HL-60/S4 treated with retinoic acid at 250 ng/mL for 4 days and 3 days (cell line): ENCODE measurements around the gene MRPL49.

Source experiments
- in situ Hi-C: fragments of 300-500 bp; cut with MboI; formaldehyde crosslinking; loops from 2 replicates; pipeline ENCODE4 v1.7.0; 2022; ENCODE audit warnings: low sequenced_read_pairs

The MRPL49 gene

GRCh38 chr11:65102142-65103095 is 19.7 kb upstream of the MRPL49 start:
- in situ Hi-C loops = no loop called here

DNA sequence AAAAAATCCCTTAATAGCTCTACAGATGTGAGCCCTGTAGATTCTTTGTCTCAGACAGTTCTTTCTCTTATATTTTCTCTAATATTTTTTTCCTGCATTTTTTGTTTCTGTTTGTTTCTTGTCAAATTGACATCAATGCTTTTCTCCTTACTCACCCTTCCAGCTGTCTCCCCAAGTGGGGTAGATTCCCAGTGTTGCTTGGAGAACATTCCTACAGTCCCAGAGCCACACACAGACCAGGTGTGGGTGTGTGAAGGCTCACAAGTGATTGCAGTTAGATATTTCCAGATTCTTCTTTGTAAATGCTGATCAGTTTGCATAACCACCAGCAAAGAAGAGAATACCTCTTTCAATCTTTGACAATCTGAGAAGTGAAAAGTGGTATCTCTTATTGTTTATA is 18.6 kb upstream of the MRPL49 start:
- in situ Hi-C loops = no loop called here

- in situ Hi-C loops = no loop called here
Measured at GRCh38 chr11:65104628-65105027, 17.5 kb upstream of the MRPL49 start.

GRCh38 chr11:65107078-65107477 is 15.0 kb upstream of the MRPL49 start:
- in situ Hi-C loops = no loop called here

DNA sequence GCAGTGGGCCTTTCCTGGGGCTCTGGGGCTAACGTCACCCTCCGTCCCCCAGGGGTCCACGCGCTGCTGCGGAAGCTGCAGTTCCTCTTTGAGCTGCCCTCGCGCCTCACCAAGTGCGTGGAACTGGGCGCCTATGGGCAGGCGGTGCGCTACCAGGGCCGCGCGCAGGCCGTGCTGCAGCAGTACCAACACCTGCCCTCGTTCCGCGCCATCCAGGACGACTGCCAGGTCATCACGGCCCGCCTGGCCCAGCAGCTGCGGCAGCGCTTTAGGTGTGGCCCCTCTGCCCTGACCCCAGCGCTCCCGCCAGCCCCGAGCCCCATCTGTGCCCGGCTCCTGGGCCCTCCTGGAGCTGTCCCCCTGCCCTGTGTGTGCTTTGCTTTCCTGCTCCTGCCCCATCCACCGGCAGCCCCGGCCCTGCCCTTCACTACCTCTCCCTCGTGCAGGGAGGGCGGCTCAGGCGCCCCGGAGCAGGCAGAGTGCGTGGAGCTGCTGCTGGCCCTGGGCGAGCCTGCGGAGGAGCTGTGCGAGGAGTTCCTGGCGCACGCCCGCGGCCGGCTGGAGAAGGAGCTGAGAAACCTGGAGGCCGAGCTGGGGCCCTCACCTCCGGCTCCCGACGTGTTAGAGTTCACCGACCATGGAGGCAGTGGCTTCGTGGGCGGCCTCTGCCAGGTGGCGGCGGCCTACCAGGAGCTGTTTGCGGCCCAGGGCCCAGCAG is 14.2 kb upstream of the MRPL49 start:
- in situ Hi-C loops = no loop called here

DNA sequence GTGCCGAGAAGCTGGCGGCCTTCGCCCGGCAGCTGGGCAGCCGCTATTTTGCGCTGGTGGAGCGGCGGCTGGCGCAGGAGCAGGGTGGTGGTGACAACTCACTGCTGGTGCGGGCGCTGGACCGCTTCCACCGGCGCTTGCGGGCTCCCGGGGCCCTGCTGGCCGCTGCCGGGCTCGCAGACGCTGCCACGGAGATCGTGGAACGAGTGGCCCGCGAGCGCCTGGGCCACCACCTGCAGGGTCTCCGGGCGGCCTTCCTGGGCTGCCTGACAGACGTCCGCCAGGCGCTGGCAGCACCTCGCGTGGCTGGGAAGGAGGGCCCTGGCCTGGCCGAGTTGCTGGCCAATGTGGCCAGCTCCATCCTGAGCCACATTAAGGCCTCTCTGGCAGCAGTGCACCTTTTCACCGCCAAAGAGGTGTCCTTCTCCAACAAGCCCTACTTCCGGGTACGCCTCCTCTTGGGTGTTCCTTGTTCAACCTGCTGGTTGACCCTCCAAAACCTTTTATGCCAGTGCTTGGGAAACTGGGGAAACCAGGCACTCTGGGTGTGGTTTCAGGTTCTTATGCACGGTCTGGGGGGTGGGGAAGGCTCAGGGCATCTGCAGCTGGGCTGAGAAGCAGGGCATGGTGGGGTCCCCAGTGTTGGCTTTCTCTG is 13.5 kb upstream of the MRPL49 start:
- in situ Hi-C loops = no loop called here

GRCh38 chr11:65109231-65110198 is 12.6 kb upstream of the MRPL49 start:
- in situ Hi-C loops = no loop called here

- in situ Hi-C loops = no loop called here
Measured at GRCh38 chr11:65110354-65110861, 11.7 kb upstream of the MRPL49 start.

DNA sequence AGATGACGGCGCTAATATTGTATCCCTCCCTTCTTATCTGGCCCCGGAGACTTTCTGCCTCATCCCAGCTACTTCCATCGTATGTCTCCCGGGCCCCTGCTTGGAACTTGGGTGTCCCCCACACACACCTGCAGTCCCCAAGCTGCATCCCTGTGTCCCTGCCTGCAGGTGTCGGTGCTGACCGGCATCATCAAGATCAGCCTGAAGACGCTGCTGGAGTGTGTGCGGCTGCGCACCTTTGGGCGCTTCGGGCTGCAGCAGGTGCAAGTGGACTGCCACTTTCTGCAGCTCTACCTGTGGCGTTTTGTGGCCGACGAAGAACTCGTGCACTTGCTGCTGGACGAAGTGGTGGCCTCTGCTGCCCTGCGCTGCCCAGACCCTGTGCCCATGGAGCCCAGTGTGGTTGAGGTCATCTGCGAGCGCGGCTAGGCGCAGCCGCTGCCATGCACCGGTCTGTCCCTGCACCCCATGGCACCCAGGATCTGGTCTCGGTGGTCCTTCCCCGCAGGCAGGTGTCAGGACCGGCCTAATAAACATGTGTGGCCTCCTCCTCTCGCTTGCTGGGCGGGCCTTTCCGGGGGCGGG is 10.9 kb upstream of the MRPL49 start:
- in situ Hi-C loops = no loop called here

- in situ Hi-C loops = no loop called here
Measured at GRCh38 chr11:65111744-65112545, 10.2 kb upstream of the MRPL49 start, which contains the start of gene TM7SF2. TM7SF2 (plus strand) TSS chr11:65111872; CDS start chr11:65112016, 144 bp downstream.

GRCh38 chr11:65112546-65113360 is 9.4 kb upstream of the MRPL49 start:
- in situ Hi-C loops = no loop called here

DNA sequence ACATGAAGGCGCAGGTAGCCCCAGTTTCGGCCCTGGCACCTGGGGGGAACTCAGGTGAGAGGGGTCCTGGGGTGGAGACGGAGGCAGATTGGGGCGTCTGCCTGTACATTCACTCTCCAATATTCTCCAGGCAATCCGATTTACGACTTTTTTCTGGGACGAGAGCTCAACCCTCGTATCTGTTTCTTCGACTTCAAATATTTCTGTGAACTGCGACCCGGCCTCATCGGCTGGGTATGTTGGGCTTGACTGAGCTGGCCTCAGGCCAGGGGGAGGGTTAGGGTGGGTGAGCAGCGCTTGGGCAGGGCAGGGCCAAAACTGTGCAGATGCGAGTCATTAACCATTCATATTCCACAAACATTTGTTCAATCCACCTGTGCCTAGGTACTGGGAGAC is 8.8 kb upstream of the MRPL49 start:
- in situ Hi-C loops = no loop called here

GRCh38 chr11:65113839-65114238 is 8.3 kb upstream of the MRPL49 start:
- in situ Hi-C loops = no loop called here

DNA sequence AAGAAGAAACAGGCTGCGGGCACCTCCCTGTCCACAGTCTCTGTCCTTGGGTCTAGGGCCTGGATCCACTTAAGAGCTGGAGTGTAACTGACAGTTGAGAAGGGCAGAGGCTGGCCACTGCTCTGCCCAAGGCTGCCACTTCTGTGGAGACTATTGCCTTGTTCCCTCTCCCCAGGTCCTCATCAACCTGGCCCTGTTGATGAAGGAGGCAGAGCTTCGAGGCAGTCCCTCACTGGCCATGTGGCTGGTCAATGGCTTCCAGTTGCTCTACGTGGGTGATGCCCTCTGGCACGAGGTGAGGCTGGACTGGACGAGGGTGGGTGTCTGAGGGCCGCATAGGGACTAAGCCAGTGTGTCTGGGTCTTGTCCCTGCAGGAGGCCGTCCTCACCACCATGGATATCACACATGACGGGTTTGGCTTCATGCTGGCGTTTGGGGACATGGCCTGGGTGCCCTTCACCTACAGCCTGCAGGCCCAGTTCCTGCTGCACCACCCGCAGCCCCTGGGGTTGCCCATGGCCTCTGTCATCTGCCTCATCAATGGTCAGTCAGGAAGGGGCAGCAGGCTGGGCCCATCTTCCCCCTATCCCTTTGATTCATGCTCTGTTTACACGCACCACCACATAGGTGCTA is 7.5 kb upstream of the MRPL49 start:
- in situ Hi-C loops = no loop called here

DNA sequence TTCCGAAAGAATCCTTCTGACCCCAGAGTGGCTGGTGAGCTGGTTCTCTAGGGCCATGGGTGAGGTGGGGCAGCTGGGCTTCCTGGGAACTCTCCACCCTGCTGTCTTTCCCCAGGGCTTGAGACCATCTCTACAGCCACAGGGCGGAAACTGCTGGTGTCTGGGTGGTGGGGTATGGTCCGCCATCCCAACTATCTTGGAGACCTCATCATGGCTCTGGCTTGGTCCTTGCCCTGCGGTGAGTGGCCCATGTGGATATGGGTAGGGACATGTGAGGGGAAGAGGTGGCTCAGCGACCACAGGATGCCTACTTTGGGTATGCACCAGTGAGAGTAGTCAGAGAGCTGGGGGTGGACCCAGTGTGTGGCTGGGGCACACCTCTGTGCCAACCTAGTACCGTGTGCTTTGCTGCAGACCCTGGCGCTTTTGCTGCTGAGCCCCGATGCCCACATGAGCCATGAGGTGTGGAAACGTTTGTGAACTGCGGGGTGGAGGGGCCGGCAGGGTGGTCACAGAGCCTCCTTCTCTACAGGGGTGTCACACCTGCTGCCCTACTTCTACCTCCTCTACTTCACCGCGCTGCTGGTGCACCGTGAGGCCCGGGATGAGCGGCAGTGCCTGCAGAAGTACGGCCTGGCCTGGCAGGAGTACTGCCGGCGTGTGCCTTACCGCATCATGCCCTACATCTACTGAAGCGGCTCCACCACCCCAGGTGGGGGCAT is 6.6 kb upstream of the MRPL49 start:
- in situ Hi-C loops = no loop called here

DNA sequence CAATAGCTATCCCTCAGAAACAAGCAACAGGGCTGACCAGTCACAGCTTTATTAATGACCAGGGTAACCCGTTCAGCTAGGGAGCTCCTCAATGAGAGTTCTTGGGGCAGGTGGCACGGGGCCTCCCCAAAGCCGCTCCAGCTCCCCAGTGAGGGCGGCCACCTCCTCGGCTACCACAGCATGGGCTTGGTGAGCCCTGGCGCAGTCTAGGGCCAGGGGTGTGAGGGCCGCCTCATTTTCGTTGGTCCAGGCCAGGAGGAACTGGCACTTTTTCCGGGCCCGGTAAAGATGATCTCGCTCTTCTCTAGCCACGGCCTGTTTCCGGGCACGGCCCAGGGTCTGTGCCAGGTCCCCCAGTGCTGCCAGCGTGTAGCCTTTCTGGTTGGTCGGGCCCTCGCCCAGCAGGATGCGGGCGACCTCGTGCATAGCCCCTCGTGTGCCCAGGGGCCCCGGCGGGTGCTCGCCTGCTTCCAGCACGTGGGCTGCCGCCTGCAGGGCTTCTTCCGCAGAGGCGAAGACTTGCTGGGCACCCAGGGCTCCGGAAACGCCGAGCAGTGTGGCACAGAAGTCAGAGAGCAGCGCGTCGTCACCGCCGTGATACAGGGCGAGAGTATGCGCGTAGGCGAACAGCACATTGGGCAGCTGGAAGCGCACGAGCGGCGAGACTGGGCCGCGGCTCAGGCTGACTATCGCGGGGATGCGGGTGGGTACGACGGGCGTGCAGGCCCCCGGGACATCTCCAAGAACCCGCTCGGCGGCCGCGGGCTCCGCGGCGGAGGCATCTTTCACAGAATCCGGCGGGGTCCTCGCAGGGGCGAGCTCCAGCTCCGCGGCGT is 5.5 kb upstream of the MRPL49 start:
- in situ Hi-C loops = no loop called here
